HepG2 (cell line): ENCODE results near the gene UVSSA. TPM values are rescaled to one million over a fixed set of nuclear protein-coding genes. Genes with fewer than 3 reads are reported as not detected.

Source experiments
- polyA plus RNA-seq, 8 experiments: library from polyadenylated mRNA; depleted of rRNA in 3 of 8; stranded (reverse) in 7 of 8; unstranded in 1 of 8; fragments of >200 nt; fragmentation: Illumina TruSeq in 4 of 8; extraction: Trizol in 4 of 8; gene quantifications; 2 replicates each; pipeline versions ENCODE4 v1.2.1 to v1.2.3, GENCODE V29; 2011 to 2016; ENCODE audit warnings: low read depth in 4 of 8, missing spikeins in 1 of 8, mixed read lengths in 1 of 8; ENCODE audit not compliant: insufficient read depth in 1 of 8
- total RNA-seq, 5 experiments: library from RNA; depleted of rRNA; stranded (reverse); fragments of >200 nt; fragmentation: Illumina TruSeq; extraction: Trizol; gene quantifications; 2 replicates each; pipeline ENCODE4 v1.2.3, GENCODE V29; 2016; ENCODE audit warnings: low read depth in 1 of 5

The UVSSA gene
- total and polyA plus RNA-seq, 2 of the 13 experiments (the other 11 are each of a cell fraction or from before 2014, with no cell fraction given), result 4.6 to 8.4 TPM

Other genes starting within 250 kb of the UVSSA start
- not detected in 2 replicates for gene RNF212, start 233.6 kb upstream of the UVSSA start, total RNA-seq (2016; rRNA removed; fragmentation: Illumina TruSeq; extraction: Trizol)
- gene RNF212, start 233.6 kb upstream of the UVSSA start, polyA plus RNA-seq (2011; rRNA removed), result not detected in 2 replicates
- gene SPON2, start 174.6 kb upstream of the UVSSA start, total RNA-seq (2016; rRNA removed; fragmentation: Illumina TruSeq; extraction: Trizol), result 12.5 and 17.4 TPM in 2 replicates
- gene SPON2, start 174.6 kb upstream of the UVSSA start, polyA plus RNA-seq (2011; rRNA removed), result 55.2 and 80.8 TPM in 2 replicates
- 106 and 112 TPM in 2 replicates for gene CTBP1, start 98.1 kb upstream of the UVSSA start, total RNA-seq (2016; rRNA removed; fragmentation: Illumina TruSeq; extraction: Trizol)
- 78.5 and 123 TPM in 2 replicates for gene CTBP1, start 98.1 kb upstream of the UVSSA start, polyA plus RNA-seq (2011; rRNA removed)
- gene MAEA, start 57.3 kb upstream of the UVSSA start, total RNA-seq (2016; rRNA removed; fragmentation: Illumina TruSeq; extraction: Trizol), result 52.0 and 65.2 TPM in 2 replicates
- gene MAEA, start 57.3 kb upstream of the UVSSA start, polyA plus RNA-seq (2011; rRNA removed), result 57.1 and 60.7 TPM in 2 replicates
- not detected in 2 replicates for gene NKX1-1, start 59.2 kb downstream of the UVSSA start, total RNA-seq (2016; rRNA removed; fragmentation: Illumina TruSeq; extraction: Trizol)
- not detected in 2 replicates for gene NKX1-1, start 59.2 kb downstream of the UVSSA start, polyA plus RNA-seq (2011; rRNA removed)